Caco-2 (cell line): ENCODE data around the gene CFAP298. TPM values are rescaled to one million over a fixed set of nuclear protein-coding genes. Genes with fewer than 3 reads are reported as not detected.

Source experiments
- BruUV-seq: library from RNA; stranded (reverse); fragments of 400-500 nt; replicated peaks from 2 replicates; lab custom pipeline; 2021; lab: Mats Ljungman, UMichigan
- CTCF ChIA-PET: fragments of 300-600 bp; sonication (Branson Sonifier 250); formaldehyde crosslinking; loops from one replicate; lab custom pipeline; 2022; ENCODE audit warnings: antibody characterized with exemption; lab: Charles Lee
- POLR2A ChIA-PET: fragments of 300-600 bp; sonication (Branson Sonifier 250); formaldehyde crosslinking; loops from one replicate; lab custom pipeline; 2022; ENCODE audit warnings: antibody characterized with exemption; lab: Charles Lee
- DNase-seq, 2 experiments: peaks; one replicate each; pipeline versions ENCODE4 v3.0.0 to v3.0.0-alpha.2; 2020 to 2022
- H3K27me3 ChIP-seq: replicated peaks from 2 replicates; pipeline ENCODE4 v1.6.0; 2011; ENCODE audit warnings: low read length; ENCODE audit not compliant: control insufficient read depth, insufficient read depth
- H3K36me3 ChIP-seq: 2 replicates; pipeline ENCODE4 v1.5.1; 2011; ENCODE audit warnings: low read length; ENCODE audit not compliant: control insufficient read depth, insufficient read depth
- H3K4me1 ChIP-seq: fragments of 250-450 bp; sonication (Bioruptor Pico); 2 replicates; pipeline ENCODE4 v1.5.1; 2020; ENCODE audit warnings: mild to moderate bottlenecking
- H3K4me3 ChIP-seq: 2 replicates; pipeline ENCODE4 v1.5.1; 2011; ENCODE audit warnings: low read depth, mild to moderate bottlenecking, control low read depth, low read length
- H3K9me3 ChIP-seq: fragments of 250-450 bp; sonication (Bioruptor Pico); 2 replicates; pipeline ENCODE4 v1.5.1; 2020; ENCODE audit warnings: mild to moderate bottlenecking, moderate library complexity
- H3K27ac Mint-ChIP-seq: one replicate; pipeline ENCODE4 v1.8.0; 2022; ENCODE audit warnings: mixed read lengths; ENCODE audit not compliant: unreplicated experiment
- H3K27me3 Mint-ChIP-seq: one replicate; pipeline ENCODE4 v1.8.0; 2022; ENCODE audit warnings: mixed read lengths; ENCODE audit not compliant: insufficient read depth, unreplicated experiment
- H3K36me3 Mint-ChIP-seq: one replicate; pipeline ENCODE4 v1.8.0; 2022; ENCODE audit warnings: mild to moderate bottlenecking, mixed read lengths; ENCODE audit not compliant: insufficient read depth, unreplicated experiment
- H3K4me1 Mint-ChIP-seq: one replicate; pipeline ENCODE4 v1.8.0; 2022; ENCODE audit warnings: low read depth, mixed read lengths; ENCODE audit not compliant: unreplicated experiment
- H3K4me3 Mint-ChIP-seq: one replicate; pipeline ENCODE4 v1.8.0; 2022; ENCODE audit warnings: mild to moderate bottlenecking, moderate library complexity, mixed read lengths; ENCODE audit not compliant: unreplicated experiment
- H3K9me3 Mint-ChIP-seq: one replicate; pipeline ENCODE4 v1.8.0; 2022; ENCODE audit warnings: mixed read lengths; ENCODE audit not compliant: unreplicated experiment
- CTCF ChIP-seq, 2 experiments: fragments of 200-600 bp in 1 of 2; IDR thresholded peaks; 1 replicate in 1 of 2; 2 replicates in 1 of 2; pipeline versions ENCODE4 v1.5.1 to v1.8.0; 2011 to 2022; ENCODE audit warnings: antibody characterized with exemption in 1 of 2, control low read depth in 1 of 2, inconsistent platforms in 1 of 2, low read depth in 1 of 2, low read length in 1 of 2, mild to moderate bottlenecking in 1 of 2, moderate library complexity in 1 of 2; ENCODE audit not compliant: insufficient read depth in 1 of 2, severe bottlenecking in 1 of 2, unreplicated experiment in 1 of 2
- intact Hi-C: fragments of 100-400 bp; cut with micrococcal nuclease; formaldehyde crosslinking; loops from one replicate; pipeline ENCODE4 v1.10.0; 2022; ENCODE audit not compliant: unreplicated experiment
- total RNA-seq: library from RNA; stranded (reverse); gene quantifications from 2 replicates; pipeline ENCODE4 v1.2.3, GENCODE V29; 2022

Gene CFAP298
- total RNA-seq, 1 experiment from 2014 or later: 54.5 TPM

GRCh38 chr21:32608851-32609250, 3.3 kb downstream of the CFAP298 start:
- CTCF ChIA-PET: no interaction called here
- Mint-ChIP-seq H3K9me3 (no peaks in the 10 kb centered on the region), H3K27me3 (no peaks in the 10 kb centered on the region), H3K4me1 (no peaks in the 10 kb centered on the region), H3K27ac (no peak overlapping the region), H3K36me3 (peaks cover 43% of the 10 kb centered on the region), H3K4me3 (no peak overlapping the region)
- Histone ChIP-seq H3K4me3 (no peak overlapping the region), H3K4me1 (0 out of 2 replicates have a peak, but pooled peaks cover 6% of the 10 kb centered on the region), H3K36me3 (no peaks in the 10 kb centered on the region), H3K9me3 (no peaks in the 10 kb centered on the region), H3K27me3 (no peaks in the 10 kb centered on the region)
- no peak for DNase-seq
- POLR2A ChIA-PET: no interaction called here
- TF ChIP-seq CTCF (IDR thresholded peaks at IDR 0.05; ENCODE audit: insufficient read depth in 1 of 2, low read depth in 1 of 2, low read length in 1 of 2, severe bottlenecking in 1 of 2, unreplicated experiment in 1 of 2): no peak
- no TSS peak for BruUV-seq
- intact Hi-C loops: no loop called here

- no peaks in the 10 kb centered on the region for H3K27me3 Mint-ChIP-seq
- H3K4me1 ChIP-seq: 0 out of 2 replicates have a peak, but pooled peaks cover under 1% of the 10 kb centered on the region
- H3K27me3 ChIP-seq: no peaks in the 10 kb centered on the region
- no TSS peak for BruUV-seq
- POLR2A ChIA-PET: no interaction called here
- H3K4me3 ChIP-seq: no peak overlapping the region
- DNase-seq: no peak
- H3K4me1 Mint-ChIP-seq: no peaks in the 10 kb centered on the region
- no peaks in the 10 kb centered on the region for H3K9me3 Mint-ChIP-seq
- no peak overlapping the region for H3K4me3 Mint-ChIP-seq
- no peak overlapping the region for H3K27ac Mint-ChIP-seq
- TF ChIP-seq CTCF (IDR thresholded peaks at IDR 0.05; ENCODE audit: insufficient read depth in 1 of 2, low read depth in 1 of 2, low read length in 1 of 2, severe bottlenecking in 1 of 2, unreplicated experiment in 1 of 2): no peak
- no peaks in the 10 kb centered on the region for H3K9me3 ChIP-seq
- intact Hi-C loops: no loop called here
- H3K36me3 Mint-ChIP-seq: peaks cover 57% of the 10 kb centered on the region
- CTCF ChIA-PET: no interaction called here
- no peaks in the 10 kb centered on the region for H3K36me3 ChIP-seq
Observed at GRCh38 chr21:32605469-32605868, 6.7 kb downstream of the CFAP298 start.

GRCh38 chr21:32604464-32604863, 7.7 kb downstream of the CFAP298 start:
- intact Hi-C loops: no loop called here
- H3K4me3 ChIP-seq: no peak overlapping the region
- no peaks in the 10 kb centered on the region for H3K9me3 Mint-ChIP-seq
- peaks cover 54% of the 10 kb centered on the region for H3K36me3 Mint-ChIP-seq
- no peak for TF ChIP-seq CTCF (IDR thresholded peaks at IDR 0.05; ENCODE audit: insufficient read depth in 1 of 2, low read depth in 1 of 2, low read length in 1 of 2, severe bottlenecking in 1 of 2, unreplicated experiment in 1 of 2)
- no TSS peak for BruUV-seq
- H3K27ac Mint-ChIP-seq: no peak overlapping the region
- no peaks in the 10 kb centered on the region for H3K27me3 ChIP-seq
- CTCF ChIA-PET: no interaction called here
- no peak overlapping the region for H3K4me3 Mint-ChIP-seq
- no peaks in the 10 kb centered on the region for H3K4me1 Mint-ChIP-seq
- H3K9me3 ChIP-seq: no peaks in the 10 kb centered on the region
- POLR2A ChIA-PET: no interaction called here
- H3K36me3 ChIP-seq: no peaks in the 10 kb centered on the region
- H3K4me1 ChIP-seq: no peaks in the 10 kb centered on the region
- DNase-seq: no peak
- H3K27me3 Mint-ChIP-seq: no peaks in the 10 kb centered on the region
